Activated T-cell treated with anti-CD3 and anti-CD28 coated beads for 1 hour (primary cell): ENCODE results near the gene OPN3.
A peak's percentile ranks its signal among the peaks of the same experiment; 100 is the strongest.

Experiments
- DNase-seq: peaks from one replicate; pipeline ENCODE4 v3.0.0-alpha.2; 2020; ENCODE audit warnings: low read depth

Gene OPN3

GRCh38 chr1:241645199-241645598 lies 5.0 kb upstream of the OPN3 start:
- DNase-seq = no peak

- no peak for DNase-seq
Observed at GRCh38 chr1:241644259-241644658, 4.1 kb upstream of the OPN3 start.

- no peak for DNase-seq
Observed at GRCh38 chr1:241642593-241642944, 2.4 kb upstream of the OPN3 start.

- no peak for DNase-seq
Observed at GRCh38 chr1:241641773-241642592, 1.8 kb upstream of the OPN3 start.

GRCh38 chr1:241640867-241641622 lies 876 bp upstream of the OPN3 start:
- no peak for DNase-seq

- DNase-seq = peak; percentile 11
Observed at GRCh38 chr1:241639623-241640148, 483 bp downstream of the OPN3 start.

GRCh38 chr1:241638909-241639622 lies 1.1 kb downstream of the OPN3 start:
- DNase-seq = no peak

- DNase-seq = no peak
Observed at GRCh38 chr1:241638099-241638682, 2.0 kb downstream of the OPN3 start.

- DNase-seq = no peak
Observed at GRCh38 chr1:241637604-241638003, 2.6 kb downstream of the OPN3 start.

- DNase-seq = no peak
Observed at GRCh38 chr1:241637046-241637590, 3.1 kb downstream of the OPN3 start.

GRCh38 chr1:241636291-241636690 lies 3.9 kb downstream of the OPN3 start:
- DNase-seq = no peak

- DNase-seq = no peak
Observed at GRCh38 chr1:241635556-241636152, 4.5 kb downstream of the OPN3 start.

GRCh38 chr1:241632987-241633386 lies 7.2 kb downstream of the OPN3 start:
- no peak for DNase-seq

GRCh38 chr1:241631674-241632073 lies 8.5 kb downstream of the OPN3 start:
- no peak for DNase-seq

- no peak for DNase-seq
Observed at GRCh38 chr1:241630899-241631298, 9.3 kb downstream of the OPN3 start.

GRCh38 chr1:241630476-241630875 lies 9.7 kb downstream of the OPN3 start:
- no peak for DNase-seq

GRCh38 chr1:241630005-241630404 lies 10.2 kb downstream of the OPN3 start:
- no peak for DNase-seq

- no peak for DNase-seq
Observed at GRCh38 chr1:241627453-241628259, 12.5 kb downstream of the OPN3 start.

- DNase-seq = no peak
Observed at GRCh38 chr1:241624935-241625334, 15.2 kb downstream of the OPN3 start.

GRCh38 chr1:241622669-241623068 lies 17.5 kb downstream of the OPN3 start:
- no peak for DNase-seq

- no peak for DNase-seq
Observed at GRCh38 chr1:241617426-241617825, 22.7 kb downstream of the OPN3 start.
